ENCODE data around the gene UVRAG. TPM values are rescaled to one million over a fixed set of nuclear protein-coding genes. Genes with fewer than 3 reads are reported as not detected.

UVRAG gene
- total and polyA plus RNA-seq, 4 donors = 4.4 to 15.1 (median 10.0) TPM

Small RNAs within 50 kb of the gene (small RNA-seq; reads per million reads assigned to genes)
- gene RF00019 (not detected), gene RNA5SP344 (not detected)

Other genes starting within 250 kb of the UVRAG start
- gene MAP6, start 146.2 kb upstream of the UVRAG start, total RNA-seq = under 1 TPM; 0.23 to 0.25 TPM
- gene MAP6, start 146.2 kb upstream of the UVRAG start, polyA plus RNA-seq = under 1 TPM; 0.22 to 0.36 TPM
- 10 to 100 TPM in 1 of 2 donors, 1 to 10 TPM in 1; 1.0 to 92.4 TPM for gene MOGAT2, start 97.4 kb upstream of the UVRAG start, total RNA-seq
- gene MOGAT2, start 97.4 kb upstream of the UVRAG start, polyA plus RNA-seq = 10 to 100 TPM; 24.3 to 50.9 TPM
- gene DGAT2, start 46.4 kb upstream of the UVRAG start, total RNA-seq = 100 to 1,000 TPM in 1 of 2 donors, 10 to 100 TPM in 1; 64.0 to 151 TPM
- 100 to 1,000 TPM in 1 of 2 donors, 10 to 100 TPM in 1; 57.2 to 152 TPM for gene DGAT2, start 46.4 kb upstream of the UVRAG start, polyA plus RNA-seq